Stomach (tissue), 9 donors: ENCODE data around the gene PIK3R2. TPM values are rescaled to one million over a fixed set of nuclear protein-coding genes. Genes with fewer than 3 reads are reported as not detected.
"Not testable (repeated sequence)": the region's sequence is repeated elsewhere in the genome, so short reads cannot be mapped to it uniquely, and the experiment has no call there.

Experiments
- DNase-seq, 2 donors: peaks; one replicate each; pipeline versions ENCODE4 v3.0.0 to v3.0.0-alpha.2; 2013 to 2019
- H3K27ac ChIP-seq, 5 donors: fragments of 200-600 bp in 4 of 5; sonication (generic) in 4 of 5; one replicate each; pipeline ENCODE4 v1.5.1; 2013 to 2019; ENCODE audit warnings: mild to moderate bottlenecking in 1 of 5, moderate library complexity in 1 of 5
- H3K27me3 ChIP-seq, 3 donors: fragments of 200-600 bp; sonication (generic); one replicate each; pipeline ENCODE4 v1.5.1; 2017 to 2019; ENCODE audit warnings: mixed run types in 1 of 3
- H3K36me3 ChIP-seq, 4 donors: fragments of 200-600 bp; sonication (generic); 1 replicate in 3 of 4; 2 replicates in 1 of 4; pipeline ENCODE4 v1.5.1; 2016 to 2019
- H3K4me1 ChIP-seq, 4 donors: fragments of 200-600 bp; sonication (generic); one replicate each; pipeline ENCODE4 v1.5.1; 2016 to 2019
- H3K4me3 ChIP-seq, 4 donors: fragments of 200-600 bp; sonication (generic) in 3 of 4; one replicate each; pipeline ENCODE4 v1.5.1; 2016 to 2019; ENCODE audit warnings: mild to moderate bottlenecking in 1 of 4
- H3K9me3 ChIP-seq, 4 donors: fragments of 200-600 bp; sonication (generic); one replicate each; pipeline ENCODE4 v1.5.1; 2016 to 2019
- EP300 ChIP-seq: sonication (generic); formaldehyde crosslinking; IDR thresholded peaks from one replicate; pipeline ENCODE4 v1.6.1; 2017; ENCODE audit warnings: antibody characterized with exemption
- POLR2A ChIP-seq, 4 donors: fragments of 450-650 bp; IDR thresholded peaks; one replicate each; pipeline ENCODE4 v1.6.1; 2016; ENCODE audit warnings: antibody characterized with exemption in 4 of 4, control low read depth in 2 of 4, mild to moderate bottlenecking in 1 of 4, moderate library complexity in 1 of 4
- POLR2AphosphoS5 ChIP-seq, 3 donors: sonication (generic); formaldehyde crosslinking; IDR thresholded peaks; one replicate each; pipeline ENCODE4 v1.6.1; 2016; ENCODE audit warnings: antibody characterized with exemption in 3 of 3
- WGBS, 5 donors: extraction: QIAGEN DNeasy Blood & Tissue Kit in 3 of 5; methylation state at CpG; one replicate each; pipeline versions ENCODE4 v1.1.5 to v1.1.7; 2013 to 2018; 5-methylcytosine and 5-hydroxymethylcytosine counted together
- intact Hi-C: fragments of 100-400 bp; cut with DNase I; formaldehyde crosslinking; loops from one replicate; pipeline ENCODE4 v1.15.1; 2023; ENCODE audit warnings: low total_unique reads
- polyA plus RNA-seq, 3 donors: library from polyadenylated mRNA; stranded (reverse); fragments of 200-250 nt; gene quantifications; one replicate each; pipeline ENCODE4 v1.2.3, GENCODE V29; 2013
- total RNA-seq, 5 donors: library from RNA; depleted of rRNA; stranded (reverse); fragments of >200 nt; gene quantifications; one replicate each; pipeline versions ENCODE4 v1.1.0 to v1.2.3, GENCODE V29; 2014 to 2016
- TF ChIP-seq, protein P1 (sequence below), 7 experiments: fragments of 450-650 bp in 4 of 7; fragments of 200-600 bp in 3 of 7; sonication (generic) in 3 of 7; IDR thresholded peaks; one replicate each; pipeline ENCODE4 v1.5.1; 2016 to 2019; ENCODE audit warnings: antibody characterized with exemption in 7 of 7, control low read depth in 2 of 7, mild to moderate bottlenecking in 1 of 7
- donor health status: healthy with polysubstance abuse.
- donor health status: Bipolar disorder and iron deficiency.
- donor health status: healthy.

Gene PIK3R2
- total and polyA plus RNA-seq, 8 donors: 2.0 to 490 (median 10.0) TPM

DNA sequence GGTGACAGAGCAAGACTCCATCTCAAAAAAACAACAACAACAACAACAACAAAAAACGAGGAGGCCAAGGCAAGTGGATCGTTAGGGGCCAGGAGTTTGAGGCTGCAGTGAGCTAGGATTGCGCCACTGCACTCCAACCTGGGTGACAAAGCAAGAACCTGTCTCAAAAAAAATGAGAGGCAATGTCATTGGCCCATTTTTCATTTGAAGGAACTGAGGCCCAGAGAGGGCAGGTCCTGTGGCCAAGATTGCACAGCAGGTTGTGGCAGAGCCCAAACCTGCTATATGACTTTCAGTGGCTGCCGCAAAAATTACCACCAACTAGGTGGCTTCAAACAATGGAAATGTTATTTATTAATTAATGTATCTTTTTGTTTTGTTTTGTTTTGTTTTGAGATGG is 5.5 kb downstream of the PIK3R2 start:
- intact Hi-C loops: no loop called here
- Histone ChIP-seq H3K4me3 (no peak overlapping the region), H3K27me3 (no peaks in the 10 kb centered on the region), H3K9me3 (no peaks in the 10 kb centered on the region), H3K27ac (peak overlapping the region in 2 of 5 donors; percentile 81 to 96), H3K36me3 (peaks cover 17 to 30% (median 22%) of the 10 kb centered on the region in 4 donors), H3K4me1 (peaks cover 56 to 73% (median 68%) of the 10 kb centered on the region in 4 donors)
- no peak for DNase-seq
- TF ChIP-seq, protein P1, sequence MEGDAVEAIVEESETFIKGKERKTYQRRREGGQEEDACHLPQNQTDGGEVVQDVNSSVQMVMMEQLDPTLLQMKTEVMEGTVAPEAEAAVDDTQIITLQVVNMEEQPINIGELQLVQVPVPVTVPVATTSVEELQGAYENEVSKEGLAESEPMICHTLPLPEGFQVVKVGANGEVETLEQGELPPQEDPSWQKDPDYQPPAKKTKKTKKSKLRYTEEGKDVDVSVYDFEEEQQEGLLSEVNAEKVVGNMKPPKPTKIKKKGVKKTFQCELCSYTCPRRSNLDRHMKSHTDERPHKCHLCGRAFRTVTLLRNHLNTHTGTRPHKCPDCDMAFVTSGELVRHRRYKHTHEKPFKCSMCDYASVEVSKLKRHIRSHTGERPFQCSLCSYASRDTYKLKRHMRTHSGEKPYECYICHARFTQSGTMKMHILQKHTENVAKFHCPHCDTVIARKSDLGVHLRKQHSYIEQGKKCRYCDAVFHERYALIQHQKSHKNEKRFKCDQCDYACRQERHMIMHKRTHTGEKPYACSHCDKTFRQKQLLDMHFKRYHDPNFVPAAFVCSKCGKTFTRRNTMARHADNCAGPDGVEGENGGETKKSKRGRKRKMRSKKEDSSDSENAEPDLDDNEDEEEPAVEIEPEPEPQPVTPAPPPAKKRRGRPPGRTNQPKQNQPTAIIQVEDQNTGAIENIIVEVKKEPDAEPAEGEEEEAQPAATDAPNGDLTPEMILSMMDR (IDR thresholded peaks at IDR 0.05): no peak
- no peak for TF ChIP-seq POLR2AphosphoS5 (IDR thresholded peaks at IDR 0.05)
- no peak for TF ChIP-seq POLR2A (IDR thresholded peaks at IDR 0.05)
- TF ChIP-seq EP300: no peak
- WGBS, 5 donors: 80 to 88% (median 84%) methylated on average over 4 of the region's 4 CpGs

DNA sequence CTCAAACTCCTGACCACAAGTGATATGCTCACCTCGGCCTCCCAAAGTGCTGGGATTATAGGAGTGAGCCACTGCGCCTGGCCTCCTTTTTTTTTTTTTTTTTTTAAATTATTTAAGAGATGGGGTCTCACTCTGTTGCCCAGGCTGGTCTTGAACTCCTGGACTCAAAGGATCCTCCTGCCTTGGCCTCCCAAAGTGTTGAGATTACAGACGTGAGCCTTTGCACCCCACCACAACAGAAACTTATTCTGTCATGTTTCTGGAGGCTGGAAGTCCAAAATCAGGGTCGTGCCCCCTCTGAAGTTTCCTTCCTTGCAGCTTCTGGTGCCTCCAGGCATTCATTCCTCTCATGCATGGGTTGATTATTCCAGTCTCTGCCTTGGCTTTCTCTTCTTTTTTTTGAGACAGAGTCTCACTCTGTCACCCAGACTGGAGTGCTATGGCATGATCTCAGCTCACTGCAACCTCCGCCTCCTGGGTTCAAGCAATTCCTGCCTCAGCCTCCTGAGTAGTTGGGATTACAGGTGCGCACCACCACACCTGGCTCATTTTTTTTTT is 6.2 kb downstream of the PIK3R2 start:
- H3K4me3 ChIP-seq, H3K27me3 ChIP-seq, H3K27ac ChIP-seq, H3K9me3 ChIP-seq, intact Hi-C loops: not testable (repeated sequence)
- Histone ChIP-seq H3K36me3 (peaks cover 18 to 36% (median 28%) of the 10 kb centered on the region in 4 donors), H3K4me1 (peaks cover 49 to 66% (median 62%) of the 10 kb centered on the region in 4 donors)
- 87 to 95% (median 89%) methylated on average over 6 of the region's 6 CpGs for WGBS, 5 donors
- DNase-seq: peak in 1 of 2 donors; percentile 3

DNA sequence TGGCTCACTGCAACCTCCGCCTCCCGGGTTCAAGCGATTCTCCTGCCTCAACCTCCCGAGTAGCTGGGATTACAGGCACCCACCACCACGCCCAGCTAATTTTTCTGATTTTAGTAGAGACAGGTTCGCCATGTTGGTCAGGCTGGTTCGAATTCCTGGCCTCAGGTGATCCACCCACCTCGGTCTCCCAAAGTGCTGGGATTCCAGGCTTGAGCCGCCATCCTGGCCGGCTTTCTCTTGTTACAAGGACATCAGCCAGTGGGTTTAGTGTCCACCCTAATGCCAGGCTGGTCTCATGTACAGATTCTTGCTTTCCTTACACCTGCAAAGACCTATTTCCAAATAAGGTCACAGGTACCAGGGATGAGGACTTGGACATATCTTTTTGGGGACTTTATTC is 6.8 kb downstream of the PIK3R2 start:
- Histone ChIP-seq H3K27me3 (no peaks in the 10 kb centered on the region), H3K27ac (peak overlapping the region in 2 of 5 donors; percentile 77 to 84), H3K4me3 (no peak overlapping the region), H3K36me3 (peaks cover 20 to 43% (median 35%) of the 10 kb centered on the region in 4 donors), H3K9me3 (no peaks in the 10 kb centered on the region), H3K4me1 (peaks cover 45 to 60% (median 55%) of the 10 kb centered on the region in 4 donors)
- TF ChIP-seq POLR2A (IDR thresholded peaks at IDR 0.05): no peak
- no peak for TF ChIP-seq EP300
- intact Hi-C loops: loop anchor here (10.0 kb wide), 1 partner anchor 45 kb away; no protein-coding TSS in a partner anchor
- no peak for DNase-seq
- WGBS, 5 donors: 91 to 94% (median 92%) methylated on average over 8 to 10 of the region's 10 CpGs

DNA sequence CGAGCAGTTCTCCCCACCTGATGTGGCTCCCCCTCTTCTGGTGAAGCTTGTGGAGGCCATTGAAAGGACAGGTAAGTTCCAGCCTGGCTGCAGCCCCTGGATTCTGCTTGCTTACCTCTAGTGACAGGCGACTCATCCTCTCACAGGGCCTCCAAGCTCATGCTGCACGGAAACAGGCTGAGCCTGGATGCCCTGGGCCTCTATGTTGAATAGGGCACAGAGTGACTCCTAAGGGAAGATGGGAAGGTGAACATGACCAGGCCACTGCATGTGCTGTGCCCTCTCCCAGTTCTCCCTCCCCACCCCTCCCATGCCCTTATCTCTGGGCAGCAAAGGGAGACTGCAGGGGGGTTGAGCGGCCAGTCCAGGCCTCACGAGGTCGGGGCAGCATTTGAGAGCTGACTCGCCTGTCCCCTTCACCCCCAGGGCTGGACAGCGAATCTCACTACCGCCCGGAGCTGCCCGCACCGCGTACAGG is 7.6 kb downstream of the PIK3R2 start:
- peak overlapping the region; percentile 77 to 91 (median 81) for H3K27ac ChIP-seq
- H3K9me3 ChIP-seq: no peaks in the 10 kb centered on the region
- TF ChIP-seq, protein P1 (IDR thresholded peaks at IDR 0.05): no peak
- TF ChIP-seq POLR2AphosphoS5 (IDR thresholded peaks at IDR 0.05): no peak
- no peak for TF ChIP-seq POLR2A (IDR thresholded peaks at IDR 0.05)
- no peak for TF ChIP-seq EP300
- 39 to 54% (median 46%) methylated on average over 7 to 13 of the region's 13 CpGs for WGBS, 5 donors
- DNase-seq: no peak
- peaks cover 41 to 53% (median 49%) of the 10 kb centered on the region in 4 donors for H3K4me1 ChIP-seq
- H3K27me3 ChIP-seq: no peaks in the 10 kb centered on the region
- peaks cover 24 to 49% (median 41%) of the 10 kb centered on the region in 4 donors for H3K36me3 ChIP-seq
- intact Hi-C loops: loop anchor here (10.0 kb wide), 1 partner anchor 46 kb away; no protein-coding TSS in a partner anchor
- peak overlapping the region; percentile 42 to 51 (median 48) for H3K4me3 ChIP-seq

DNA sequence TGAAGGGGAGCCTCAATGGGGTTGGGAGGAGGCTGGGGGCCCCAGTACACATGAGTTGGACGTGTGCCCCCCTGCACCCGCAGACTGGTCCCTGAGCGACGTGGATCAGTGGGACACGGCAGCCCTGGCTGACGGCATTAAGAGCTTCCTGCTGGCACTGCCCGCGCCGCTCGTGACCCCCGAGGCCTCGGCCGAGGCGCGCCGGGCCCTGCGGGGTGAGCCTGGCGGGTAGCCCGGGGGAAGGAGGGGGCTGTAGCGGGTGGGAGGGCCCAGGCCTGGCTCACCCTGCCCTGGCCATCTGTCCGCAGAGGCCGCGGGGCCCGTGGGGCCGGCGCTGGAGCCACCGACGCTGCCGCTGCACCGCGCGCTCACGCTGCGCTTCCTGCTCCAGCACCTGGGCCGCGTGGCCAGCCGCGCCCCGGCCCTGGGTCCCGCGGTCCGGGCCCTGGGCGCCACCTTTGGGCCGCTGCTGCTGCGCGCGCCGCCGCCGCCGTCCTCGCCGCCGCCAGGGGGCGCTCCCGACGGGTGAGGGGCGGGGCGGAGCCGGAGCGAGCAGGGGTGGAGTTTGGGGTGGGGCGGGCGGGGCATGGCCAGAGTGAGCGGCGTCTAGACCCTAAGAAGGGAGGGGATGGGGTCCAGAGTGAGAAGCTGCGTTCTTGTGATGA is 8.1 kb downstream of the PIK3R2 start:
- H3K27ac ChIP-seq: peak overlapping the region; percentile 77 to 91 (median 81)
- intact Hi-C loops: loop anchor here (10.0 kb wide), 1 partner anchor 46 kb away; no protein-coding TSS in a partner anchor
- H3K36me3 ChIP-seq: peaks cover 30 to 49% (median 44%) of the 10 kb centered on the region in 4 donors
- 0 to 4% (median 1%) methylated on average over 3 to 66 of the region's 66 CpGs for WGBS, 5 donors
- DNase-seq: peak; percentile 87 to 89
- TF ChIP-seq, protein P1 (IDR thresholded peaks at IDR 0.05): peak in 3 of 7 experiments; percentile 48 to 98 (median 58)
- TF ChIP-seq POLR2A (IDR thresholded peaks at IDR 0.05) (no peak), EP300 (no peak), POLR2AphosphoS5 (IDR thresholded peaks at IDR 0.05) (peak in 2 of 3 donors; percentile 2 to 21)
- H3K4me1 ChIP-seq: peaks cover 35 to 48% (median 43%) of the 10 kb centered on the region in 4 donors
- no peaks in the 10 kb centered on the region for H3K27me3 ChIP-seq
- no peaks in the 10 kb centered on the region for H3K9me3 ChIP-seq
- peak overlapping the region; percentile 42 to 51 (median 48) for H3K4me3 ChIP-seq
